ENCODE data around the gene TMEM132C.
"Not testable (repeated sequence)": the region's sequence is repeated elsewhere in the genome, so short reads cannot be mapped to it uniquely, and the experiment has no call there.

Gene TMEM132C

DNA sequence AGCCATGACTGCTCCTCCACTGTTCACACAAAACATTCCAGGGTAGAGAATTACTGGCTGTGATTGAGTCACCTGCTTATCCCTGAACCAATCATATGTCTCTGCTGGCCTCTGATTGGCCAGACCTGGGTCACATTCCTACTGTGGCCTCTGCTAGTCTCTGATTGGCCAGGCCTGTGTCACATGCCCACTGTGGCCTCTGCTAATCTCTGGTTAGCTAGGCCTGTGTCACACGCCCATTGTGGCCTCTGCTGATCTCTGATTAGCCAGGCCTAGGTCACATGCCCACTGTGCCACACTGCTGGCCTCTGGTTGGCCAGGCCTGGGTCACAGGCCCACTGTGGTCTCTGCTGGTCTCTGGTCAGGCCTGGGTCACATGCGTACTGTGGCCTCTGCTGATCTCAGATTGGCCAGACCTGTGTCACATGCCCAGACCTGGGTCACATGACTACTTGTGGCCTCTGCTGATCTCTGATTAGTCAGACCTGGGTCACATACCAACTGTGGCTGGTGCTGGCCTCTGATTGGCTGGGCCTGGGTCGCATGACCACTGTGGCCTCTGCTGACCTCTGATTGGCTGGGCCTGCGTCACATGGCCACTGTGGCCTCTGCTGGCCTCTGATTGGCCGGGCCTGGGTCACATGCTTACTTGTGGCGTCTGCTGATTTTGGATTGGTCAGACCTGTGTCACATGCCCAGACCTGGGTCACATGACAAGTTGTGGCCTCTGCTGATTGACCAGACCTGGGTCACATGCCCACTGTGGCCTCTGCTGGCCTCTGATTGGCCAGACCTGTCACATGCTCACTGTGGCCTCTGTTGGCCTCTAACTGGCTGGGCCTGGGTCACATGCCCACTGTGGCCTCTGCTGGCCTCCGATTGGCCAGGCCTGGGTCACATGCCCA lies 305.2 kb downstream of the TMEM132C start:
- DNase-seq, result no peak

- DNase-seq, result no peak
Observed at GRCh38 chr12:128573907-128574306, 306.9 kb downstream of the TMEM132C start.

GRCh38 chr12:128578045-128578444 lies 311.1 kb downstream of the TMEM132C start:
- no peak for DNase-seq

DNA sequence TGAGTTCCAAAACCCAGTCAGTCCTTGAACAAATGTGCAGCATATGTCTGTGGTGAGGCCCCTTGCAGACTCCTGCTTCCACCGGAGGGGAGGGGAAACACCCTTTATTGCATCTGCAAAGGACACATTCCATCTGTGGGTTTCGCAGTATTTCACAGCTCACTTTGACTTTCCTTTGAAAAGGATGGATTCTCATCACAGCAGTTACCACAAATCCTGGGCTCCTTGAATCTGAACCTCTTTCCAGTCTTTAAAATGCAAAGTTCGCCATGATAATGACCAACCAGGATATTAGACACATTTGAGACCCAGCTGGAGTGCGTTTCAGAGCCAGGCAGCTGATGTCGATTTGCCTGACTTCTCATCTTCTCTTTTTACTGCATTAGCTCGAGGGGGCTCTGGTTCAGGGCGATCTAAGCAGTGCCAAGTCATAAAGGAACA lies 314.4 kb downstream of the TMEM132C start:
- no peak for DNase-seq

DNA sequence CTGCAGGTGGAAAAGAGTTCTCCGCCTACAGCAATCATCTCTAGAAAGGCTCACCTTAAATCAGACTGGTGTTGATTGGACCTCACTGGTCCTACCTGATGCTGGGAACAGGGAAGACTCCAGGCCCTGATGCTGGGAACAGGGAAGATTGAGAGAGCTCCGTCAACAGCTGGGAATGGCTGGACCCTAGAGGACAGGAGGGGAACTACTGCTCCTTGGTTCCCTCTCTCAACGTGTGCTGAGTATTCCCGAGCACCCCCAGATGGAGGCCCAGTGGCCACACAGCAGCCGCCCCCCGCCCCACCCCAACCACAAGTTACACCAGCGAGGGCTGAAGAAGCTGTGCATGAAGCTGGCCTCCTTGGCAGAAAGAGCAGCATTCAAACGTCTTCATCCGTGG lies 316.5 kb downstream of the TMEM132C start:
- DNase-seq, result no peak

- DNase-seq, result no peak
Observed at GRCh38 chr12:128586451-128587029, 319.6 kb downstream of the TMEM132C start.

- no peak for DNase-seq
Observed at GRCh38 chr12:128587918-128588317, 320.9 kb downstream of the TMEM132C start.

DNA sequence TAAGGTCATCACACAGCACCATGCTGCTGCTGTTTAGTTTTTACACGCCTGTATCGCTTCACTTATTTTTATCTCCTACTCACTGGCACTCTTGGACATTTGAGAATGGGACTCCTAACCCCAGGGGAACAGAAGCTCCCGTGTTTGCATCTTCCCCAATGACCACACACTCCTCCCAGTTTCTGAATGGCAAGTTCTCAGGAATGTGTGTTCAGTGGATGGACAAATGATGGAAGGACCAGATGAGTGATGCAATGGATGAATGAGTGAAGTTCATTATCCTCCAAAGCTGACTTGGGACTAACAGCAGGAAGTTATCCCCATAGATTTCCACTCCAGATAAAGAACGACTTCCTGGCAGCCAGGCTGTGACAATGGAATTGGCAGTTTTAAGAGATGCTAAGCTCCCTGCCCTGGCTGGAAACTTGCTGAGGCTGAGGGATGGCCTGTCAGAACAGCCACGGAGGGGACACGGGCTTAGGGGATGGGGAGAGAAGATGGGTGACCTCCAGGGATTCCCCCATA lies 325.3 kb downstream of the TMEM132C start:
- no peak for DNase-seq

- DNase-seq, result no peak
Observed at GRCh38 chr12:128594521-128594920, 327.6 kb downstream of the TMEM132C start.

GRCh38 chr12:128595609-128596008 lies 328.6 kb downstream of the TMEM132C start:
- no peak for DNase-seq

DNA sequence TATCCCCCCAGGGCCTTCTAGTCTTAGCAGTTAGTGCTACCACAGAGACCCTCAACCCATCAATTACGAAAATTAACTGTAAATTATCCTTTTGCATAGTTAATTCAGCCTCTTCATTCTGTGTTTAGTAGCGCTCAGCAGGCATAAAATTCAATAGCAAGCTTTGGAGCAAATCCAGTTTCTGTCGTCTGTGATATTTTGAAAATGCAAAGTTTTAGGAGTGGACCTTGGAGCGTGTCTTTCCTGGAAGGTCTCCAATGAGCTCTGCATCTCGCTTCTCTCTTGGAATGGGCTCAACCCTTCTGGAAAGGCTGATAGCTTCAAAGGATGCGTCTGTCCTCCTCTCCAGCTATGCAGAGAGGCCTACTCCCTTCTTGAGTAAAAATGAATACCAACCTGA lies 333.9 kb downstream of the TMEM132C start:
- DNase-seq, result no peak

DNA sequence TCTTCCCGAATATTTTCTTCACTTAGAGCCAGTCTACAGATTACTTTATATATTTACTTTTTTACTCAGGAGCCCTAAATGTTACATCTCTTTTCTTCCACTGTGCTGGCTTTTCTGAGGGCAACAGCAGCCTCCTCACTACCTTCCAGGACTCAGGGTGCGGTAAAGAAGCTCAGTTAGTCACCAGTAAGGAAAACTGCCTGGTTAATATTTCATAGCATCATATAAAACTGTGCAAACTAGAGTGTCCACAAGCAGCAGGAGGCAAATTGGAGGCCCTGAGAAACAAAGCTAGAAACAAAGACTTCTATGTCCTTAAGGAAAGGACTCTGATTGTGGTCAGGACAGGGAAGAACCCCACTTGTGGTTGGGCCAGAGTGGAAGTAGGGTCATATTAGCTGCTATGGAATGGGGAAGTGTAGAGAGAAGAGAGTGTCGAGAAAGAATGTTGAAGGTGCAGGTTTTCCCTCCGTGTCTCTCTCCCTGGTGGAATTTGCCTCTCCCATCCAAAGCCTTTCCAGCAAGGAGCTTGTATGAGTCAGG lies 336.7 kb downstream of the TMEM132C start:
- no peak for DNase-seq

DNA sequence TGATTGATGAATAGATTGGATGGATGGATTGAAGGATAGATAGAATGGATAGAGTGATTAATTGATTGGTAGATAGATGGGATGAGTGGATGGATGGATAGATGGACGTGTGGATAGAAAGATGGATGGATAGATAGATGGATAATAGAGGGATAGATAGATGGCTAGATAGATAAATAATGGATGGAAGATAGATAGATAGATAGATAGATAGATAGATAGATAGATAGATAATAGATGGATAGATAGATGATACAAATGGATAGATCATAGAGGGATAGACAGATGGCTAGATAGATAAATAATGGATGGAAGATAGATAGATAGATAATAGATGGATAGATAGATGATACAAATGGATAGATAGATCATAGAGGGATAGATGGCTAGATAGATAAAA lies 337.2 kb downstream of the TMEM132C start:
- DNase-seq, result not testable (repeated sequence)

- DNase-seq, result no peak
Observed at GRCh38 chr12:128606051-128606450, 339.1 kb downstream of the TMEM132C start.

GRCh38 chr12:128606538-128606937 lies 339.6 kb downstream of the TMEM132C start:
- no peak for DNase-seq

- no peak for DNase-seq
Observed at GRCh38 chr12:128606970-128607369, 340.0 kb downstream of the TMEM132C start.

DNA sequence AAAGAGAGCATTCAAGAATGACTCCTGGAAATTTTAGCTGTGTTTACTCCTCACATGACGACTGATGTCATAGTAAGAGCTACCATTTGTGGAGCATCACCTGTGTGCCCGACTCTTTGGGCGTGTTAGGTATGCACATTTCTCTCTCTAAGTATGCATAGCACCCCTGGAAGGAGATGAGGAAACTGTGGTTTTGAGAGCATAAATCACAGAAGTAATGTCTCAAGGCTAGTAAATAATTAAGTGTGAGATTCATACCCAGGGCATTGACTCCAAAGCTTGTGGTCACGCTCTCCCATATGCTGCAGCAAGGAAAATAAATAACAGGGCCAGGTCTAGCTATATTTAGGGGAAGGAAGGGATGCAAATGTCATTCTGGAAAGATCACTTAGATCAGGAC lies 340.7 kb downstream of the TMEM132C start:
- DNase-seq, result no peak

DNA sequence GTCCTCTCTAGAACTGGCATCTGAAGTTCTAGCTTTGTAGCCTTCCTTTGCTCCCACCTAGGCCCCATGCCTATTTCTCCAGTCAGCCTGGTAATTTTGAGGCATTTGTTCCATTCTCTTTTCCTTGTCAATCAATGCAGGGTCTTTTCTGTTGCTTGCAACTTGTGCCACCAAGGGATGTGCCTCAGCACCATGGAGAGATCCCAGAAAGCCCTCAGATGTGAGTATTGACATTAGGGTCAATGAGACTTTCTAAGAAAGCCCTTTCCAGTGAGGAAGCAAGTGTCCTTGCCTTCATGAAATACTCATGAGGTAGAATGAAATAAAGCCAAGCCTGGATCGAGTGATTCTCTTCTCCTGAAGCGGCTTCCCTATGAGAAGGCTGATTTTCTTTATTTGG lies 342.9 kb downstream of the TMEM132C start:
- no peak for DNase-seq

GRCh38 chr12:128611736-128612135 lies 344.8 kb downstream of the TMEM132C start:
- no peak for DNase-seq

DNA sequence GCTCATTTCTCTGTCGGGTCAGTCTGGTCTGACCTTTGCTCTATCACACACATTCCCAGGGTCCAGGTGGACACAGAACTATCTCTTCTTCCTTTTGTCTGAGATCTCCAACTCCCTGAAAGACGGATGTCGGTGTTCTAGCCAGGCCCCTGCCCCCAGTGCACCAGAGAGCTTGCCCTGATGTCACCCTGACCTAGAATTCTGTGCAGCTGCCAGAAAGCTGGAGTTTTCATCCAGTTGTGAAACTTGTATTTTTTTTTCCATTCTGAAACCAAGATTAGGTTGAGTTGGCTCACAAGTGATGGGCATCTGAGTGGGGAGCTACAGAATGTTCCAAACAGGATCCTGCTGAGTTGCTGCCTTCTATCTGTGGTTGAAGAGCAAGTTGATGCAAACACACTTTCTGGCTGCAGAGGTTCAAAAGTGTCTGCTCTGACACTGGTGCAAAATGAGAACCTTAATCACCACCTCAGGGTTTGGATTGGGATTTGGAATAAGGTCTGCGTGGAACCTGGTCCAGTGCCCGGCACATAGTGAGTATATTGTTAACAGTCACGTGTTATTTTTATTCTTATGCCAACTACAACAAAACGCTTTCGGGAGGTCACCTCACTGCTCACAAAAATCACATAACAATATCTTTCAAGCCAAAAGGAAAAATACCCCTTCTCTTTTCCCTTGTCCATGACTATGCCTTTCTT lies 345.3 kb downstream of the TMEM132C start:
- no peak for DNase-seq

DNA sequence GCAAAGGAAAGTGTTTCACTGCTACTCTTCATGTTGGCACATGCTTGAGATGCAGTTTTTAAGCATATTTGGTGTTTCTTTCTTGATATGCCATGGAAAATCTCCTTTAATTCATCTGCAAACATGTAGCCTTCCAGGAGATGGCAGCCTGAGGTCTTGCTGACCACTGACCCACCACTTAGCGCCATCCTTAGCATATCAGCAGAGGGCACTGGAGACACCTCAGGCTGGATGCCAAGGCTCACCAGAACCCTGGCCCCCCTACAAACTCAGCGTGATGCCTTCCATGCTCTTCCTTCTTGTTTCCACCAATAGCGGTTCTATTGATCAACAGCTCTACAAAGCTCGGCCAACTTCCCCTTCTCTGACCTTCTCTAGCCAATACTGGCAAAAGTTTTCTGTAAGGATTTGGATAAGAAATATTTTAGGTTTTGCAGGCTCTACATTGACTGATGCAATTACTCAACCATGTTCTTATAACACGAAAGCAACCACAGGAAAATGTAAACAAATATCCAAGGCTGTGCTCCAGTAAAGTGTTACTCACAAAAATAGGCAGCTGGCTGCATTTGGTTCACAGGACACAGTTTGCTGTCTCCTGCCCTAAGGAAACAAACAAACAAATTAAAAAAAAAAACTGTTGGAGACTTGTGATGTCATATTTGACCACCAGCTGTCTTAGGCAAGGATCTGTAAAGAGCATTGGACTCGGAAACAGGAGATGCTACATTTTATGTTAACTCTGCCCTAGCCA lies 347.0 kb downstream of the TMEM132C start:
- no peak for DNase-seq

DNA sequence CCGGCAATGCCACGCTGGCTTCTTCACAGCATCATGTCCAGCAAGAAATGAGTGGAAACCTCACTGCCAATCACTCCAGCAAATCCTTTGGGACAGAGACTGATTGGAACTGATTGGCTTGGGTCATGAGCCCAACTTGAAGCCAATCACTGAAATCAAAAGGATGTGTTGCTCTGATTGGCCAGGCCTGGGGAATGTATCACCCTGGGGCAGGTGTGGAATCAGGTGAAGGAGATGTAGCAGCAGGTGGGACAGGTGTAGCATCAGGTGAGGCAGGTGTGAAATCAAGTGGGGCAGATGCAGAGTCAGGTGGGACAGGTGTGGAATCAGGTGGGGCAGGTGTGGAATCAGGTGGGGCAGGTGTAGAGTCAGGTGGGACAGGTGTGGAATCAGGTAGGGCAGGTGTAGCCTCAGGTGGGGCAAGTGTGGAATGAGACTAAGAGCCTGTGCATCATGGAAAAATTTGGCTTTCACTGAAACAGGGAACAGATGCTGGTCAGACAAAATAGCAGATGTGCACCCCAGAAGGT lies 350.4 kb downstream of the TMEM132C start:
- DNase-seq, result no peak

Measured in activated naive CD4-positive, alpha-beta T cell treated with anti-CD3 and anti-CD28 coated beads, Interleukin-2, amount 50 U/mL, for 16 hours (primary cell).